NCI-H2107 (cell line): Measurements from ENCODE around the gene FKBP4.
"Not testable (repeated sequence)": the region's sequence is repeated elsewhere in the genome, so short reads cannot be mapped to it uniquely, and the experiment has no call there.

Experiments
- DNase-seq: peaks from one replicate; lab custom pipeline; 2025; lab: John Stamatoyannopoulos, UW

FKBP4 gene, protein sequence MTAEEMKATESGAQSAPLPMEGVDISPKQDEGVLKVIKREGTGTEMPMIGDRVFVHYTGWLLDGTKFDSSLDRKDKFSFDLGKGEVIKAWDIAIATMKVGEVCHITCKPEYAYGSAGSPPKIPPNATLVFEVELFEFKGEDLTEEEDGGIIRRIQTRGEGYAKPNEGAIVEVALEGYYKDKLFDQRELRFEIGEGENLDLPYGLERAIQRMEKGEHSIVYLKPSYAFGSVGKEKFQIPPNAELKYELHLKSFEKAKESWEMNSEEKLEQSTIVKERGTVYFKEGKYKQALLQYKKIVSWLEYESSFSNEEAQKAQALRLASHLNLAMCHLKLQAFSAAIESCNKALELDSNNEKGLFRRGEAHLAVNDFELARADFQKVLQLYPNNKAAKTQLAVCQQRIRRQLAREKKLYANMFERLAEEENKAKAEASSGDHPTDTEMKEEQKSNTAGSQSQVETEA

DNA sequence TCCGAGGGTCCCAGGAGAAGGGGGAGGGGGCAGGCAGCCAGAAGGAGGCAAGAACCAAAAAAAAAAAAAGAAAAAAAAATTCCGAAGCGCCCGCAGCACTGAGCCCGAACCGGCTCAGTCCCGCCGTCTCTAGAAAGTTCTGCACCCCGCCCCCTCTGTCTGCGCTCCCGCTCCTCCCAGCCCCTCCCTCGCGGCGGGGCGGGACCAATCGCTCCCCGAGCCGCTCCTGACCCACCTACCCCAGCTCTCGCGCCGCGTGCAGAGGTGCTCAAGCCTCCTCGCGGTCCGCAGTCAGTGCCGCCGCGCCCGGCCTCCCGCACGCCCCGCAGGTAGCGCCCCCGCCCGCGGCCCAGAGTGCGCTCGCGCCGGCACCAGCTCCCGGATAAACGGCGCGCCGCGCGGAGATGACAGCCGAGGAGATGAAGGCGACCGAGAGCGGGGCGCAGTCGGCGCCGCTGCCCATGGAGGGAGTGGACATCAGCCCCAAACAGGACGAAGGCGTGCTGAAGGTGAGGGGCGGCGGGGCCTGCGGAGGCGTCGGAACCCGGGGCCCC, at the start of gene FKBP4:
FKBP4 (plus strand) TSS at position 235 of the 554 bp plus-strand sequence; CDS start at position 405, 170 bp downstream.
- peak; percentile 68 for DNase-seq

DNA sequence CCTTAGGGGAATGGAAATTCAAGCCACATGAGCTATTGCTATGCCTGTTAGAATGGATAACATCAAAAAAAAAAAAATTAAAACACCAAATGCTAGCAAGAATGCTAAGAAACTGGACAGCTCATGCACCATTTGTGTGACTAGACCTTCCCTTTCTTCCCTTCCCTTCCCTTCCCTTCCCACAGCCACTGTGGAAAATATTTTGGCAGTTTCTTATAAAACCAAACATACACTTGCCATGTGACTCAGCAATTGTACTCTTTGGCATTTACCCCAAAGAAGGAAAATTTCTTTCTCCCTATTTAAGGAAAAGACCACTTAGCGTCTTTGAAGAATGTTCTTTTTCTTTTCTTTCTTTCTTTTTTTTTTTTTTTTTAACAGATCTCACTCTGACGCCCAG, 49.1 kb upstream of the FKBP4 start:
- DNase-seq: no peak

DNA sequence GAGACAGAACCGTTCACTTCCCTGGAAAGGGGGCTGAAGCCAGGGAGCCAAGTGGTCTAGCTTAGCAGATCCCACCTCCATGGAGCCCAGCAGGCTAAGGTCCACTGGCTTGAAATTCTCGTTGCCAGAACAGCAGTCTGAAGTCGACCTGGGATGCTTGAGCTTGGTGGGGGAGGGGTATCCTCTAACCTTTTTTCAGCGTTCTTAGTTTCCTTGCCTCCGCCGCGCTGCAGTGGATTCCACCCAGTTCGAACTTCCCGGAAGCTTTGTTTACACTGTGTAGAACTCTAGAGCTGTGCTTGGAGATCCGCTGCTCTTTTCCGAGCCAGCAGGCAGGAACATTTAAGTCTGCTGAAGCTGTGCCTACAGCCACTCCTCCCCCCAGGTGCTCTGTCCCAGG, 45.2 kb upstream of the FKBP4 start:
- DNase-seq: no peak

DNA sequence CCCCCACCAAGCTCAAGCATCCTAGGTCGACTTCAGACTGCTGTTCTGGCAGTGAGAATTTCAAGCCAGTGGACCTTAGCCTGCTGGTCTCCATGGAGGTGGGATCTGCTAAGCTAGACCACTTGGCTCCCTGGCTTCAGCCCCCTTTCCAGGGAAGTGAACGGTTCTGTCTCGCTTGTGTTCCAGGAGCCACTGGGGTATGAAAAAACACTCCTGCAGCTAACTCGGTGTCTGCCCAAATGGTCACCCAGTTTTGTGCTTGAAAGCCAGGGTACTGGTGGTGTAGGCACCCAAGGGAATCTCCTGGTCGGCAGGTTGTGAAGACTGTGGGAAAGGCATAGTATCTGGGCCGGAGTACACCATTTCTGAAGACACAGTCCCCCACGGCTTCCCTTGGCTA, 44.6 kb upstream of the FKBP4 start:
- DNase-seq: no peak

DNA sequence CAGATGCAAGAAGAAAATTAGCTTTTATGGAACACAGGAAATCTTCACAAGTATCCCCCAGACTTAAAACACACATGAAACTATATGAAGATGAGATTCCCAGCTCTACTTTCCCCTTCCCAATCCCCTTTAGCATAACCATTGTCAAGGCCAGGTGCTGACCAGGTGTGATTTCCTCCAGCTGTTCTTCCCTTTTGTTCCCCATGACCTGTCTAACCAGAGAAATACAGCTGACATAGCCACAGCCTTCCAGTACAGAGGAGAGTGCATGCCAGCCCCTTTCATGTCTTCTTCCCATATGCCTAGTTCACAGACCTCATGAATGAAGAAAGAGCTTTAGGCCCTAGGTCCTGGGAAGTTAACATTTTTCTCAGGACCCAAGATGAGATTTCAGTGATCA, 43.5 kb upstream of the FKBP4 start:
- DNase-seq: no peak

DNA sequence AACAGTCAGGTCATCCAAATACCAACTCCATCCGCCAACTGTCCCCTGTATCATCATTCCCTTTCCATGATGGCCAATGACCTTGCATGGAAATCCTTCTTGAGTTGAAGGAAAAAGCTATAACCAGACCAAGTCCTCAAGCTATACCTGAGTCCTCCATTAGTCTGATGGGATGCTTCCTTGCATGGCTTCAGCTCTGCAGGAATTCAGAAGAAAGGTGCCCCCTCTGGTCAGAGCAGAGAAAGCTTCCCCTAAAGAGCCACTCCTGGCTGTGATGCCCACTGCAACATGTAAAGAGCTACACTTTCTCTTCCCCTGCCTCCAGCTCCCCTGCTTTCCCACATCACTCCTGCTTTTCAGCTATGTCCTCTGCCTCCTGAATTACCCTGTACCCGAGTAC, 43.1 kb upstream of the FKBP4 start:
- DNase-seq: no peak

DNA sequence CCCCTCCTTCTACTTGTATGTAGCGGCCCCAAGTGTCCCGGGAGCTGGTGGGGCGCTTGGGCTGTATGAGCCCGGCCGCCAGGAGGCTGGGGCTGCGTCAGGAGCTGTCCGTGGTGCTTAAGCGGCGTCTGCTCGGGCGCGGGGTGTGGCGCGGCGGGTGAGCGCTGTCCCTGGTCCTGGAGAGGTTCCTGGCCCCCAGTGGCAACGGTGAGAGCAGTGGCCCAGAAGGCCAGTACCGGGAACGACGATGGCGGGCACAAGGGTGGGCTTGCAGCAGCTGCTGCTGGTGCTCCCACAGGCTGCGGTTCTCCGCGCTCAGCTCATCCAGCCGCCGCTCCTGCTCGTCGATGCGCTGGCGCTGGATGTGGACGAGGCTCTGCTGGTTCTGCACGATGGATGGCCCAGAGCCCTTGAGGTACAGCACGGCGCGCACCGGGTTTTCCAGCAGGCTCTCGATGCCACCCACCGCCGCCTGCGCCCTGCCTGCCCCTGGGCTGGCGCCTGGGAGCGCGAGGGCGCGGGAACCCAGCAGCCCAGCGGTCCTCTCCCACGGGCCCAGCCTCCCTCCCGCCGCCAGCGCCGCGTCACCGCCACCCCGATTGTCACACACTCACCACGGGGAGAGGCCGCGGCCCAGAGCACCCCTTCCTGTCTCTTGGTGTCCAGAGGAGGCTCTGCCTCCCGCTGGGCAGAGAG, 41.9 kb upstream of the FKBP4 start:
- DNase-seq: no peak

DNA sequence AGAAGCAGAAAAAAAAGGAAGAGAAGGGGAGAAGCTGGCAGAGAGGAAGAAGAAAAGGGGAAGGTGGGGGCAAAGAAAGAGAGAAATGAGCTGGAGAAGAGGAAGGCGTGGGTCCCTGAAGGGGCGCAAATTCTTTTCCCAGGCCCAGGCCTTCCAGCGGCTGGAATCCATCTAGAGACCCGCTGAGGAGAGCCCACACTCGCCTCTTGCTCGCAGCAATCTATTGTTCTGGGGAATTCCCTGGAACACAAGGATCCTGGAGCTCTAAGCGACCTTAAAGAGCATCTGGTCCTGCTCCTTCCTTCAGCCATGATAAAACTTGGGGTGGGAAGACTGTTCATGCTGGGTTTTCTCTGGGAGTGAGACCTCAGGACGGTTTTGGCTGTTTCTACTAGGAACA, 41.2 kb upstream of the FKBP4 start:
- no peak for DNase-seq

DNA sequence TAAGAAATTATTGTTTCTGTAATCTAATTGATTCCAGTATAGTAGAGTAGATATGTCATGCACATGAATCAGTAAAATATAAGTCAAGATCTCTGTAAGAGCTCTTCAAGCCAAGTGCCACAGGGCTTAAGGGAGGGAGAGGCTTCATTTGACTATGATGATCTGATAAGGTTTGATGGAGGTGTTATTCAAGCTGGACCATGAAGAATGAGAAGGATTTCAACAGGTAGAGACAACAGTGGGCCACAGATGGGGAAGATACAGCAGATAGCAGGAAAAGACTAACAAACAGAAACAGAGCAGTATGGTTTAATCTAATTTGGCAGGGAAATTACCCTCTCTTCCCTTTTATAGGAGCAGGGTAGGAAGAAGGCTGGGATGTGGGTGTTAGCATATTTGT, 40.6 kb upstream of the FKBP4 start:
- DNase-seq: no peak

DNA sequence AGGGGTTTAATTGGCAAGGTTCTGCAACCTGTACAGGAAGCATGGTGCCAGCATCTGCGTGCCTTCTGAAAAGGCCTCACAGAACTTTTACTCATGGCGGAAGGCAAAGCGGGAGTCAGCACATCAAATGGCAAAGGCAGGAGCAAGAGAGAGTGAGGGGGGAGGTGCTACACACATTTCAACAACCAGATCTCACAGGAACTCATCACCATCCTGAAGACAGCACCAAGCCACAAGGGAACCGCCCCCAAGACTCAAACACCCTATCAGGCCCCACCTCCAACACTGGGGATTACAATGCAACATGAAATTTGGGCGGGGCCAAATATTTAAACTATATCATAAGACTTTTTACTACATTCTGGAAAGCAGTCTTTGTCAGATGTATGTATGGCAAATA, 38.0 kb upstream of the FKBP4 start:
- DNase-seq: no peak

DNA sequence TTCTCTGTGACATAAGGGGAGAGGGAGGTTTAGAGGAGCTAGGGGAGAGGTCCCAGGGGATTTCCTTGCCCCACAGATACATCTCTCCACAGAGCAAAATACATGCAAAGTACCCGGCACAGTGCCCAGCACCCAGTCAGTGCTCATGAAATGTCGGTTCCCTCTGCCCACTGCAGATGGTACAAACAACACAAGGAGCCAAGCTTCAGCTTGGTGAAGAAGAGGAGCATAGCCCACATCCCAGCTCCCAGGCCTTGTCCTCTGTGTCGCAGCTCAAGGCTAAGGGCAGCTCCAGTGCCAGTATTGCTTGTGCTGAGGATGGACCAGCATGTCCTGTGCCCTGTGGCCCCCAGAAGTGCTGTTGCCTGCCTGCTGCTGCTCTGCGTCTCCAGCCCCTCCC, 35.0 kb upstream of the FKBP4 start:
- no peak for DNase-seq

DNA sequence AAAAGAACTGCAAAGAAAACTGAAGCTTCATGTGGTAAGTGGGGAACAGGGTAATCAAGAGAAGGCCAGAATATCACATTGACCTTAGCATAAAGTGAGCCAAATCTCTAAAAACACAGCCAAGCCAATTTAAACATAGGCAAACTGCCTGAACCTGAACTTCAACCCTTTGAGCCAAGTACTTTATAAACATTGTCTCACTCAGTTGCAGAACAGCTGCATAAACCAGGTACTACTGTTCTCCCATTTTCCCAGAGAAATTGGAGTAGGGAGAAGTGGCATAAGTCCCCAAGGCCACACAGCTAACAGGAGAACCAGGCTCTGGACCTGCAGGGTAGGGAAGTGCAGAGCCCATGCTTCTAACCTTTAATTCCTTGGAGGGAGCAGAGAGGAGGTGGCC, 30.4 kb upstream of the FKBP4 start:
- no peak for DNase-seq

DNA sequence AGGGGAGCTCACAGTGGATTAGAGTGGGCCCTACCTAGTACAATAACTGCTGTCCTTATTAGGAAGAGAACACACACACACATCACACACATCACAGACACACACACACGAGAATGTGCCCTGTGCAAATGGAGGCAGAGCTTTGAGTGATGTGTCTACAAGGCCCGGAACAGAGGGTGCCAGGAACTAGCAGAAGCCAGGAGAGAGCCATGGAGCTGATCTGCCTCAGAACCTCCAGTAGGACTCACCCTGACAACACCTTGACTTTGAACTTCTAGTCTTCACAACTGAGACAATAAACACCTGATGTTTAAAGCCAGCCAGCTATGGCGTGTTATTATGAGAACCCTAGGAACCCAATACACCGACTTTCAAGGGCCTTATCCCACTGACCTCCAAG, 29.7 kb upstream of the FKBP4 start:
- DNase-seq: no peak

DNA sequence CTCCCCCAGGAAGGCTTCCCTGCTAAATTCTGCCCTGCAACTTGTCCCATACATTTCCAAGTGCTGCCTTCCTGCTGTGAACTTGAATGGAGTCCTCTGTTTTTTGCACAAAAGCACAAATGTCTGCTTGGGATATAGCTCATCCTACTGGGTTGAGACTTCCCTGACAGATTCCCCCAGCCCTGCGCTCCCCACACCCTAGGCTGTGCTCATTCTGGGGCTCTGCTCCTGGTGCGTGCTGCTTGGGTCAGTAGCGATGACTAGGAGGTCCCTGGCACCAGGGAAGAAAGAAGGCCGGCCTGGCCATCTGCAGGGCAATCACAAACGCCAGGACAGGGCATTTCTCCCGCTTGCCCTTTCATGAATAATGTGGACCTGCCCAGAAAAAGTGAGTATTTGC, 29.2 kb upstream of the FKBP4 start:
- no peak for DNase-seq

DNA sequence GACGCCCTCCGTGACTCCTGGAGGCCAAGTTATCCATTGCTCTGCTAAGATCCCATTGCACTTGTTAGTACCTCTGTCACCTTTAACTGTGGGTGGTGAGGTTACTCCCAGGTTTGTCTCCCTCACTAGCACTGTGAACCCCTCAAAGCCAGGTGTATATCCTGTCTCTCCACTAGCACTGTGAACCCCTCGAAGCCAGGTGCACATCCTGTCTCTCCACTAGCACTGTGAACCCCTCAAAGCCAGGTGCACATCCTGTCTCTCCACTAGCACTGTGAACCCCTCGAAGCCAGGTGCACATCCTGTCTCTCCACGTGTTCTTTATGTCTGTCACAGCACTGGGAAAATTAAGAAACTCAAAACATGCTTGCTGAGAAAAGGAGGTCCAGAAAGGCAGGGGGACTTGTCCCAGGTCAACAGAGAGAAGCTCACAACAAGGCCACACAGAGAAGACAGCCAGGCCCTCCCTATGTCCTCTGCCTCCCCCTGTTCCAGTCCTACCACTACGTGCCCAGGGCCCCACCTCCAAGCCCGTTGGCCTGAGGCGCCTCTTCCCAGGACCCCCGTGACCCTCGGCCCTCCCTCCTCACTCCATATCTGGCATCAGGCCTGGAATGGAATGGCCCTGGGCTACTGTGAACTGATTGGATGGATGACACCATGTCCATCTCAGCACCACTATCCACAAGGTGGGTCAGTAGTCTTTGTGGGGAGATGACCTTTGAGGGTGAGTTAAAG, 26.4 kb upstream of the FKBP4 start:
- DNase-seq: no peak

DNA sequence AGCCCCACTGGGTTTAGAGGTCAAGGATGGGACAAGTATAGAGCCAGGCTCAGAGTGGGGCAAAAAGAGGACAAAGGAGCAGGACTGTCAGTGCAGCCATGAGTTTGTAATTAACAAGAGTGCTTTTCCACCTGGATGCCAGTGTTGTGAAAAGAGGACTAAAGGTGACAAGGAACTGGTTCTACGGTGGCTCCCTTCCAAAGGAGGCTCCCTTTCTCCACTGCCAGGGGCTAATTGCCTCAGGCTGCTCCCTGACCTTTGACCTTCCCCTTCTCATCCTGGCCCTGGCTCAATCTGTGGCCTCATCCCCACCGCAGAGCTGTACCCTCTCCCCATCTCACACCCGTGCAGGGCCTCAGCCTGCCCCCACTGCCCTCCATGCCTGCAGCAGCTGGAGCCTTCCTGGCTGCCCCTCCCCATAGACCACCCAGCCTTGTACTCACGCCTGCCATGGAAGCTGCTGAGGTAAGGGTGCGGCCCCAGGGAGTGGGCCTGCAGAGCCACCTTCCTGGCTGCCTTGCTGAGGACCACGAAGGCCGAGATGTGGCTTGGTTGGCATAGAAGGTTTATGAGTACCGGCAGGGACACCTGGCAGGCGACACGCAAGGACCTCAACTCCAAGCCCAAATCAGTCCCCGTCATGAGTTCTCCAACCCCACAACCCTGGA, 24.8 kb upstream of the FKBP4 start:
- no peak for DNase-seq

DNA sequence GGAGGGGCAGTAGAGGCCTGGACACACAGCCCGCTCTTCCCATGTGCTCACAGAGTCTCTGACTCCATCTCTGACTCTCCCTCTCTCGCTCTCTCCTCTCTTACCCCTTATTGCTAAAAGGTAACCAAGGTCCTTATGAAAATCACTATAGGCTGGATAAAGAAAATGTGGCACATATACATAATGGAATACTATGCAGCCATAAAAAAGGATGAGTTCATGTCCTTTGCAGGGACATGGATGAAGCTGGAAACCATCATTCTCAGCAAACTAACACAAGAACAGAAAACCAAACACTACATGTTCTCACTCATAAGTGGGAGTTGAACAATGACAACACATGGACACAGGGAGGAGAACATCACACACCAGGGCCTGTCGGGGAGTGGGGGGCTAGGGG, 24.2 kb upstream of the FKBP4 start:
- DNase-seq: not testable (repeated sequence)

DNA sequence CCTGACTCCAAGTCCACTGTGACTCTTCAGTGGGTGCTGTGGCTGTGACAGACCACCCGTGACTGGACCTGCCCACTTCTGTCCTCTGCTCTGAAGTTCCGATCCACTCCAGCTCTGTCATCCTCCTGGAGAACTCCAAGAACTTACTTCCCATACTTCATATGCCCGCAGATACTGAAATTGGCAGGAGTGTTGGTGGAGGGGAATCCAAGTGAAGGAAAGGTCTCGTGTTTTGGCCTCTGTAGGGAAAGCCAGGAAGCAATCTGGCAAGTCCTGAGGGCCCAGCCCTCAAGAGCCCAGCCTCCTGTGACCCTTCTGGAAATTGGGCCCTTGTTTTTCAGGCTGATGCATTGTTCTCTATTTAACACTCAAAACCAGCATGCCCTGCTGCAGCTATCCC, 22.4 kb upstream of the FKBP4 start:
- no peak for DNase-seq

DNA sequence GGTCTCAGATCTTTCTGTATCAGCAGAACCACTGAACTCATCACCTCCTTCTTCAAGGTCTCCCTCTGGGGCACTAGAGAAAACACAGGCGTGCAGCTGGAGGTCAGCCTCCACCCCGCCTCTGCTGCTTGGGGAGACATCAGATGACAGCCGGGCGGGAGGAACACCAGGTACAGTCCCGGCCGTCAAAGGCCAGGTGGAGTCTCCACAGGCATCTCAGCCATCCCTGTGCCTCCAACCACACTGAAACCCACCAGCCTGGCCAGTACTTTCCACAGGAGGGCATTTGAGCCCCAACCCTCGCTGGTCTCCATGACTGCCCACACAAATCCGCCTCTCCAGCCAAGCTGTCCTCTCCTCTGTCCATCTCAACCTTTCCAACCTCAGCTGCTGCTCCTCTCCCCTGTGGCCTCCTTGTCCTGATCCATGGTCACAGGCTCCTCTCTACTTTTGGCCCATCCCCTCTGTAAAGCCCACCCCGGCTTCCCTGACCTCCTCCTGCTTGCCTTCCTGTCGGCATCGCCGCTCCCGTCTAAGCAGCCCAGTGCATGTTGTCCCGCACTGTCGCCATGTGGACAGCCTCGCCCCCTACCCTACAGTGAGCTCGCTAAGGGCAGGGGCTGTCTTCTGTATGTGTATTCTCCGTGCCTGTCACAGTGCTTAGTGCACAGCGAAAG, 21.4 kb upstream of the FKBP4 start:
- no peak for DNase-seq

DNA sequence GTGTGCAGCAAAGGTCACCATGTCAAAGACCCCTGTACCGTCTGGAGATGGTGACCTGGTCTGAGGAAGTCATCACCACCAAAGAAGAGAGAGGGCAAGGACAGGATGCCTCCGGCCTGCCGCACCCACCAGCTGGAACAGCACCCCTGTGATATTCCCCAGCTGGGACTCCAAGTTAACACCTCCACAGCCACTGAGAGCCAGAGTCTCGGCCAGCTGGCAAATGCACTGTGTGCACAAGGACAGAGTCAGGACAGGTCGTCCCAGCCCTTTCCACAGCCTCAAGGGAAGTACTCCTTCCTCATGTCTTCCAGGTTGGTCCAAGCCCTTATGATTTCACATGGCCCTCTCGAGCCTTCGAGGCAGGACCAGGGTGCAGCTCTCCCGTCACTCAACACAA, 19.3 kb upstream of the FKBP4 start:
- DNase-seq: no peak

DNA sequence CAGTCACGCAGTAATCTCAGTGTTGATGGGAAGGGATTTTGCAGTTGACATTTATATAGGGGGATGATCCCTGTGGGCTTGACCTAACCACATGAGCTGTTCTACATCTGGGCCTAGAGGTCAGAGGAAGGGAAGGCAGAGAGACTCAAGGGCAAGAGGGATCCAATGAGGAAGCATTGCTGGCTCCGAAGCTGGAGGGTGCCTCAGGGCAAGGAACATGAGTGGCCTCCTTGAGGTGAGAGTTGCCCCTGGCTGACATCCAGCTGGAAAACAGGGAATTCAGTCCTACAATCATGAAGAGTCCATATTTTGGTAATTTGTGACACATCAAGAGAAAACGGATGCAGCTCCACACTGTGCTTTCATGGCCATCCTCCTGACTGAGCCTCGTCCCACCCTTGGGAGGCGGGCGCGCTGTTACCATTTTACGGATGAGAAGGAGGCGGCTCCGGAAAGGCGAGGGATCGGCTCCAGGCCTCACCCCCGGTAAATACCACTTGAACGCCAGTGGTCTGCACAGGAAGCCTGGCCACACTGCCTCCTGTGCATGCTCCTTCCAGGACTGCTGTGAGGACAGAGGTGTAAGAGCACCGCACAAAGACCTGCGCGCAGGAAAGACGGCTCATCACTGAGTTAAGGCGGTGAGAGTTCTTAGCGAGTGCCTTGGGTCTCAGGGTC, 18.5 kb upstream of the FKBP4 start:
- DNase-seq: no peak
